ENCODE data around the gene ABHD14A.

- no peak for TF ChIP-seq EP300 (IDR thresholded peaks at IDR 0.05; ENCODE audit: borderline replicate concordance)
- TF ChIP-seq ZBTB7A (IDR thresholded peaks at IDR 0.05; ENCODE audit: low read depth): no peak
- no peak for TF ChIP-seq RAD21 (IDR thresholded peaks at IDR 0.05; ENCODE audit: low read depth)
- TF ChIP-seq USF1 (IDR thresholded peaks at IDR 0.05): no peak
- TF ChIP-seq YY1 (IDR thresholded peaks at IDR 0.05; ENCODE audit: low read depth): no peak
- TF ChIP-seq TAF1 (IDR thresholded peaks at IDR 0.05; ENCODE audit: low read depth): no peak
- TF ChIP-seq TEAD4 (IDR thresholded peaks at IDR 0.05): 0 out of 2 replicates have a peak, but pooled peaks have one; percentile 14
- no peak for TF ChIP-seq MAX (IDR thresholded peaks at IDR 0.05)
- no peak for TF ChIP-seq NFIC (IDR thresholded peaks at IDR 0.05)
- no peak for TF ChIP-seq TCF12 (IDR thresholded peaks at IDR 0.05; ENCODE audit: low read depth)
- peak; percentile 94 for TF ChIP-seq REST (IDR thresholded peaks at IDR 0.05; ENCODE audit: low read depth)
Measured at GRCh38 chr3:51929420-51930003, 45.4 kb upstream of the ABHD14A start.
